ENCODE data around the gene INPP5A.
"Not testable (repeated sequence)": the region's sequence is repeated elsewhere in the genome, so short reads cannot be mapped to it uniquely, and the experiment has no call there.

Gene INPP5A

DNA sequence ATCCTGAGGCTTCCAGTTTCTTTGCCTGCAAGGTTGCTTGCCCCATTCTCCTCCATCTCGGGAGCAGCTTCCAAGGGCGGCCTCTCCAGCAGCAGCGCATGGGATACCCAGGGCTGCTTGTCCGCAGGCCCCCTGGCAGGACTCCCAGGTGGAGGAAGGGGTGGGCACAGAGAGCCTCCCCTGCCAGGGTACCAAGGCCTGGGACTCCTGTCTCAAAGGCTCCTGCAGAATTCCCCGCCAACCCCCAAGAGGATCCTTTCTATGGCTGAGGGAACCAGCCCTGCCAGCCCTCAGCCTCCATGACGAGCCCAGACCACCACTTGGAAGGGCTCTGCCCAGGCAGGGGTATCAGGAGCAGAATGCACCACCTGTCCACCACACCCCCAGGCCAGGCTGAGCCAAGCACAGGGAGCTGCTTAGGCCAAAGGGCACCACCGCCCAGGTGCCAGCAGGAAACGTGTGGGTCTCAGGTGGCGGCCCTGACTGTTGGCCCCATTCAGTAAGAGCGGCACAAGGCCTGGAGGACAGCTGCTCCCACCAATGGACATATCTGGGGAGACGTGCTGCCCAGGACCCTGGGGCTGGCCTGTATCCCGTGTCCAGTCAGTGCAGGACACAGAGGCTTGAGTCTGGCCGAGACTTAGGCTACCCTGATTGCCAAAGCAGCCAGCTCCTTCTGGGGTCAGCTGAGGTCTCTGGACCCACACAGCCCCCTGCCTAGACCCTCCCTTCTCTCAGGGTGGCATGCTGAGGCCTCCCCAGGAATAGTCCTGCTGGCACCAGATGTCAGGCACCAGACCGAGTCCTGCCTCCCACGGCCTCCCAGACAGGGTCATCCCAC, 33.8 kb upstream of the INPP5A start:
- DNase-seq: no peak

DNA sequence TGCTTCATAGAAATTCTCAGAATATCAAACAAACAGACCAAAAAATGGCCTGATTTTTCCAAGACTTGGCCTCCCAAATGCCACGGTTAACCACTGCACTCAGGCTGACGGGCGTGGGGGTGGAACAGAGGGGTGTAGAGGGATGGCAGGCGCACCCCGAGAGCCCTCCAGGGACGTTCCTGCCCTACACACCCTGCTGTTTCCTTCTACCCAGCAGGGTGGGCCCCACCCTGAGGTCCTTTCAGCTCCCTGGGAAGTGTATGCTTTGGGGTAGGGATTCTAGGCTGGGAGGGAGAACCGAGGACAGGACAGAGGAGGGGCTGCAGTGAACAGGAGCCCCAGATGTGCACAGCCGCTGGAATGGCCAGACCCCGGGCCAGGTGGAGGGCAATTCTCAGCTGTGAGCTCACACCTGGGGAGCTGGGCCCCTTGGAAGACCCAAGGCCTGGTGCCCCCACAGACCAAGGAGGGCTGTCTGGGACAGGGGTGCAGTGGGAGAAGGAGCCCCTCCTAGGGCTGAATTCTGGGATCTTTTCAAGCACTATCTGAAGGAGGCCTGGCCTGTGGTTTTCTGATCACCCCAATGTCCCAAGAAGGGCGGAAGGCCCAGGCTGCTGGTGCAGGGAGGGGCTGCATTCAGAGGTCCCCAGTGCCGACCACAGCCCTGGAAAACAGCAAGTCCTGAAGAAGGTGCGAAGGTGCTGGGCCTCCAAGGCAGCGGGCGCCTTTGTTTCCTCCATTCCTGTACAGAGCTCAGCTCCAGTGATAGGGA, 32.9 kb upstream of the INPP5A start:
- DNase-seq: no peak

DNA sequence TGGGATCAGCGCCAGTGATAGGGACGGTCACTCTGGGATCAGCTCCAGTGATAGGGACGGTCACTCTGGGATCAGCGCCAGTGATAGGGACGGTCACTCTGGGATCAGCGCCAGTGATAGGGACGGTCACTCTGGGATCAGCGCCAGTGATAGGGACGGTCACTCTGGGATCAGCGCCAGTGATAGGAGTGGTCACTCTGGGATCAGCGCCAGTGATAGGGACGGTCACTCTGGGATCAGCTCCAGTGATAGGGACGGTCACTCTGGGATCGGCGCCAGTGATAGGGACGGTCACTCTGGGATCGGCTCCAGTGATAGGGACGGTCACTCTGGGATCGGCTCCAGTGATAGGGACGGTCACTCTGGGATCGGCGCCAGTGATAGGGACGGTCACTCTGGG, 32.0 kb upstream of the INPP5A start:
- not testable (repeated sequence) for DNase-seq

DNA sequence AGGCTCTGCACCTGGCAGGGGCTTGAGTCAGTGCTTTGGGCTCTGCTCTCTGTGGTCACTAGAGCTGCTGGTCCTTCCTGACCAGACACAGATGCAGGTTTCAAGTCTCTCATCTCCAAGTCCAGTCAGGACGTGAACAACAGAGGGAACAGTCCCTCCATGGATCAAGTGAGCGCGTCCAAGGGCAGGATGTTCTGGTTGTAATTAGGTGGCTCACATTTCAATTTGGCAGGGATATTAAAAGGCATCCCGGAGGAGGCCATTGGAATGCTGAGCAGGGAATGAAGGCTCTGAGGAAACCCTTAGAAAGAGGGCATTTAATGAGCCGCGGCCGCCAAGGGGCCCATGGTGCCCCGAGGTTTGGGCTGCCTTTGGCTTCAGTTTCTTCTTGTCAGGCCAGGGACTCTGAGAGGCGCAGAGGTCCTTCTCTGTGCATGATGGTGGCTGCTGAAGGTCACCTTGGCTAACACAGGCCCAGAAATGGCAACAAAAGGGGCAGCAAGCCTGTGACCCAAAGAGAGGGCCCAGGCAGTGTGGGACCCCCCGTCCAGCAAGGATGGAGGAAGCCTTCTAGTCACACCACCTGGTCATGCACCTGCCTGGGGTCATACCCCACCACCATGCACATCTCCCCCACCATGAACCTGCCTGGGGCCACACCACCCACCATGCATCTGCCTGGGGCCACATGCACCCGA, 30.7 kb upstream of the INPP5A start:
- peak in 20 of 56 donors; percentile 15 to 62 (median 34) for DNase-seq

DNA sequence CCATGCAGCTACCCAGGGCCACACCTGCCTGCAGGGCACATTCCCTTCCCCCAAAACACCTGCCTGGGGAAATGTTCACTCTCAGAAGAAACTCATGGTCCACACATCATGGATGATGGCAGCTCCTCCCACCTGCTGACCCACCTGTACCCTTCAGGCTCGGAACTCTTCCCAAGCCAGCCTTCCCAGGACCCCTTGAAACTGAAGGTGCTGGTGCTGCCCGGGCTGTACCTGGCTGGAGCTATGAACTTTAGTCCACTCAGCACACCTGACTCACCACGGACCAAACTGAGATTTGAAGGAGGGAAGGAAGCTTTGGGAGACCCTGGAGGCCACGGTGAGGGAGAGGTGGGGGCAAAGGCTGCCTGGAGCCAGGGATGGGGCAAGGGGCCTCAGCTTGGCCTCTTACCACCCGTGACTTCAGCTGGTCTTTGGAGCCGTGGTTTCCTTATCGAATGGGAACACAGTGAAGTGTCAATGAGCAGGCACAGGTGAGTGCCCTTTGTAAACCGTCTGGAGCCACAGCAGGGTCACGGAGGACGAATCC, 30.1 kb upstream of the INPP5A start:
- no peak for DNase-seq

DNA sequence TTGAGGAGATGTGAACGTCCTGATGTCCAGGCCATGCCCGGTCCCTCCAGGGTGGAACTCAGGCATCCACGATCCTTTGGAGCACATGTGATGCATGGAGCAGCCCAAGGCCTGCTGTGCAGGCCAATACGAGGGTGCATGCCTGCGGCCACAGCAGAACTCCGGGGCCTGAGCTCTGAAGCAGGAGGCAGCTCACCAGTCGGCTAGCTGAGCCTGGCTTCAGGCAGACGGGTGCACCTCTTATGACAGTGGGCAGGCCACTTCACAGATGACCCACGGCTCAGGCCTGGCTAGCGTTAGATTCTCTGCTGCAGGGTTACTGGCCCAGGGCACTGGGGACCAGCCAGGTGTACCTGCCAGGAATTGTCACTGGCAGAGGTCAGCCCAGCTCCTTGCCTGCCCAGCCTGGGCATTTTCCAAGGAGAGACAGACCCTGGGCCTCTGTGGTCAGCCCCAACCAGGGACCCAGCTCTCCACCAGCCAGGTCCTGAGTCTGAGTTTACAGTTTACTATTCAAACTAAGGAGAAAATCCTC, 29.6 kb upstream of the INPP5A start:
- no peak for DNase-seq

DNA sequence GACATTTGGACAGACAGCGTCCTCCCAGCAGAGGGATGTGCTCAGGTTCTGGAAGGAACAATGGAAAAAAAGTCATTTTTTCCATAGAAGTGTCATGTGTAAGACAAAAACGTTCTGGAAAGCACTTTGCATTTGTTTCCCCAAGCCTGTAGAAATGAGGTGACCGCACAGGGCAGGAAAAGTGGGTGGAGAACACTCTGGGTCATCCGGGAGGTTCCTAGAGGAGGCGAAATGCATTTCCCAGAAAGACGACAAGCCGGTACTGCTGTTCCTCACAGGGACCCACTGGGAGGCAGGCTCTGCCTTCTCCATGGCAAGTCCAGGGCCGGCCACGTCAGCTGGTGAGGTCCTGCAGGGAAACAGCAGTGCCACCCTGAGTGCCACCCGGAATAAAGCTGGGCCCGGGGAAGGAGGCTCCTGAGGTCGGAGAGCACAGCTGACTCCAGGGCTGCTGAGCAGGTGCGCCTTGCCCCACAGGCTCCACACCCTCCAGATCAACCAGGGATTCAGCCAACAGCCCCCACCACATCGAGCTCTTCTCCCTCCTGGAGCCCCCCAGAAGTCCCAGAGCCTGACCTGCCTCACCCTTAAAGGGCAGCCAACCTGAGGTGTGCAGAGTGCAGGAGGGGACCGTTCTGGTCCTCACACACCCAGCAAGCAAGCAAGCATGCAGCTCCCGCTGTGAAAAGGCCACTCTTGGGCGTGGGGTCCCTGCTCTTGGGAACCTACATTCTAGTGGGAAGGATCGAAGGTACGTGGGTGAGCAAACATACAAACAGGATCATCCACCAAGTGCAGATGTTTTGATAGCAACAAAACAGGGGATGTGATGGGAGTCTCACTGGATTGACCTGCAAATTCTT, 28.8 kb upstream of the INPP5A start:
- DNase-seq: peak in 11 of 56 donors; percentile 14 to 37 (median 24)

DNA sequence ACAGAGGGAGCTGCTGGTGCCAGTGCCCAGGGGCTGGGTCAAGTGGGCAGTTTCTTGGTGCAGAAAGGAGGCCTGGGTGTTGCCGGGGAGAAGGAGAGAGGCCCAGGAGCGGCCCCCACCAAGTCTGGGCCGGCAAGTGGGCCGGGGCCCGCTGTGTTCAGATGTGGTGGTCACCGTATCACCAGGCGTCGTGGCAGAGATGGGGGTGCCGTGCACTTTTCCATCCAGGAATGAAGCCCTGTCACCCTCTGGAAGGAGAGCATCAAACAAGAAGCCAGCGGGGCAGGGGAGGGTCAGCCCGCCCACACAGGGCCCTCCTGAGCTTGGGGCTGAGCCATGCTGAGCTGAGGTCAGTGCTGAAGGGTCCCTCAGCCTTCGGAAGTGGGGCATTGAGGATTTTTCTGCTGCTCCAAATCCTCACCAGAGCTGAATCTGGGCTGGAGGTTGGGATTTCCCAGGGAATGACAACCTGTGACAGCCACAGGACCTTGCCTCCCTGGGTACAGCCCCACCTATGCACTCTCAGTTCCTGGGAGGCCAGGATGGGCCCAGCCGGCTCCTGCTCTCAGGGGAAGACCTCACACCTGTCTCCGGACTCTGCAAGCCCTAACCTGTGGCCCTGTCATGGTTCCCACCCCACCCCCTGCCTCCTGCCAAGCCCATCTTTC, 27.9 kb upstream of the INPP5A start:
- DNase-seq: no peak

DNA sequence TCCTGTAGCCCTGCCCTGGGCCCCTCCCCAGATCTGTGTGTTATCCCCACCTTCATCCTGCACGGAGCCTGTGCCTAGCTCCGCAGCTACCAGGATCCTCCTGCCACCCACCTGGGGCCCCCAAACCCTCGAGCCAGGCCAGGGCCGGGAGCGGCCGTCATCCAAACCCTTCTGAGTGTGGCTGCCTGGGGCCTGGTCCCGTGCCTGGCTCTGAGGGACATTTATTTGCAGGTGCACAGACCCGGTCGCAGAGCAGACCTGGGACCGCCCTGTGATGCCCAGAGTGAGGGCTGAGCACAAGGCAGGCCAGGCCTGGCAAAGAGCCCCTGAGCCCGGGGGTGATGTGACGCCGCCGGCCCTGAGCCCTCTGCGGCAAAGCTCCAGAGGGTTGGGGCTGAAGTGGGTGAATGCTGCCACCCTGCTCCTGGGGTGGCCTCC, 27.4 kb upstream of the INPP5A start:
- DNase-seq: no peak

DNA sequence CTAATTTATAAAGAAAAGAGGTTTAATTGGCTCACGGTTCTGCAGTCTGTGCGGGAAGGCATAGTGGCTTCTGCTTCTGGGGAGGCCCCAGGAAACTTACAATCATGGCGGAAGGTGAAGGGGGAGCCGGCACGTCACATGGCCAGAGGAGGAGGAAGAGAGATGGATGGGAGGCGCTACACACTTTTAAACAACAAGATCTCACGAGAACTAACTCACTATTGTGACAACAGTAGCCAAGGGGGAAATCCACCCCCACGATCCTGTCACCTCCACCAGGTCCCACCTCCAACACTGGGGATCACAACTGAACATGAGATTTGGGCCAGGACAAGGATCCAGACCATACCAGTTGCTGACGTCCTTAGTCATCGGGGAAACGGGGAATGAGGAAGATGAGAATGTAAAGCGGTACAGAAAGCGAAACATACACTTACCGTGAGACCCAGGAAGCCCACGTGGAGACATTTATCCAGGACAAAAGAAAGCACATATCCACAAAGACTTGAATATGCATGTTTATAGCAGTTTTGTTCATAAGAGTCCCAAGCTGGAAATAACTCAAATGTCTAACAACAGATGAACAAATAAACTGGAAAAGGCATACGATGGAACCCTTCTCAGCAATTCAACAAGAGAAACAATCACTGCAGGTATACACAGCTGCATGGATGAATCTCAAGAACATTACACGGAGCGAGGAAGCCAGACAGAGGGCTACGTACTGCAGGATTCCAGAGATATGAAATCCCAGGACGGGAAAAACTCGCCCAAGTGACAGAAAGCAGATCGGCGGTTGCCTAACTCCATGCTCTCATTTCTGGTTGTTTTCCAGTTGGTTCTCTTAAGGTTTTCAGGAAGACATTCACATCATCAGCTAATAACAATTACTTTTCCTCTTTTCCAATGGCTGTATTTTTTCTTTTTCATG, 26.2 kb upstream of the INPP5A start:
- no peak for DNase-seq

DNA sequence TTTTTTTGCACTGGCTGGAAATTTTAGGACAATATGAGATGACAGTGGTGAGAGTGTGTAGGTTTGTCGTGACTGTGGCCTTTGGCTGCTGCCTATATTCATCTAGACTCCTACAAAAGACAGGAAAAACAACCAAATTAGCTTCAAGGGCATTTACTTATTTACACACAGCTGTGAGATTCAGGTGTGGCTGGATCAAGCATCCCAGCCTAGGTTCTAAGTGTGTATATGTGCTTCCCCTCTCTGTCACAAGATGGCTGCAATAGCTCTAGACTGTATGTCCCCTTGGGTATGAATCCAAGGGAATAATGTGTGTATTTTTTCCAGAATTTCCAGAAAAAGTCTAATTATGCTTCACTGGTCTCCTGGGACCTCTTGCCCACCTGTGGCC, 25.5 kb upstream of the INPP5A start:
- DNase-seq: no peak

DNA sequence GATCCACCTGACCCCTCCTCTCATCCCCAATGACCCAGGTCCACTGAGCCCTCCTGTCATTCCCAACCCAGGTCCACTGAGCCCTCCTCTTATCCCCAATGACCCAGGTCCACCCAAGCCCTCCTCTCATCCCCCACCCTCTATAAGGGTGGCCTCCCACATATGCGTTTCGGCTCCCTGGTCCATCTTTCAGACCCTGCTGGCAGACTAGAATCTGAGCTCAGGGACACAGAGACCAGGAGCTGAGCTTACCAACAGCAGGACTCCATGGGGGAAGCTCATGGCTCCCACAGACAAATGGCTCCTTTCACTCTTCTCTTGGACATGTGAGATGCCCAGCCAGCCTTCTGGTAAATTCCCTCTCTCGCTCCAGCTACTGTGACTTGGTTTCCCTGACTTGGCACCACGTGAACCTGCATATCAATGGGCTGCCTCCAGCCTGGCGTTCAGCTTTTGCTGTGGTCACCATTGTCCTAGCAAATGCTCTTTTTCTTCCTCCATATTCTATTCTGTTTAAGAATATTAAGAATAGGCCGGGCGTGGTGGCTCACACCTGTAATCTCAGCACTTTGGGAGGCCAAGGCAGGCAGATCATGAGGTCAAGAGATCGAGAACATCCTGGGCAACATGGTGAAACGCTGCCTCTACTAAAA, 24.8 kb upstream of the INPP5A start:
- no peak for DNase-seq

DNA sequence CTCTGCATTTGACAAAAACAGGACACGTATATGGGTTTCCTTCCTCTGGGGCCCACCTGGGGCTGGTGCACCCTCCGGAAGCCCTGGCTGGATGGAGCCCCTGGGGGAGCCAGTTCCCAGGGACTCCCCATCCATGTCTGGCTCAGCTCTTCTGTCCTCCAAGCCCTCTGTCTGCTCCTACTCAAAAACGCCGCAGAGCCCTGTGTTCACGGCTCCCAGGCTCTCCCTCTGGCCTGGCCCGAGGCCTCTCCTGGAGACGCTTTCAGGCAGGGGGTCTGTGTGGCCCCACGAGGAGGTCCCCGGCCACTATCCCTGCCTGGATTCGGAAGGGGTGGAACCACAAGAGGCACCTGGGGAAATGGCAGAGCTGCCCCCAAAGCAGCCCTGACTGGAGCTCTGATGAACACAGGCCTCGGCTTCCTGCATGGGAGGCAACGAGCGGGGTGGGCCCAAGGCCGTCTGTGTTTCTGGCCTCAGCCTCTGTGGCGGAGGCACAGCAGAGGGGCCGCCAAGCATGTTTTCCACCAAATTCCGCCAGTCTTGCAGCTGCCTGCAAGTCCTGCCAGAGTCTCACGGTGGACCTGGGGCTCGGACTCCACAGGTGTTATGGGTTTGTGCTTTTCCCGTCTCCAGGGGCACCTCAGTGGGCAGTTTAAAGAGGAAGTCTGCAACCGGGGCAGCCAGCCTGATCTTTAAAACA, 22.6 kb upstream of the INPP5A start:
- DNase-seq: no peak

DNA sequence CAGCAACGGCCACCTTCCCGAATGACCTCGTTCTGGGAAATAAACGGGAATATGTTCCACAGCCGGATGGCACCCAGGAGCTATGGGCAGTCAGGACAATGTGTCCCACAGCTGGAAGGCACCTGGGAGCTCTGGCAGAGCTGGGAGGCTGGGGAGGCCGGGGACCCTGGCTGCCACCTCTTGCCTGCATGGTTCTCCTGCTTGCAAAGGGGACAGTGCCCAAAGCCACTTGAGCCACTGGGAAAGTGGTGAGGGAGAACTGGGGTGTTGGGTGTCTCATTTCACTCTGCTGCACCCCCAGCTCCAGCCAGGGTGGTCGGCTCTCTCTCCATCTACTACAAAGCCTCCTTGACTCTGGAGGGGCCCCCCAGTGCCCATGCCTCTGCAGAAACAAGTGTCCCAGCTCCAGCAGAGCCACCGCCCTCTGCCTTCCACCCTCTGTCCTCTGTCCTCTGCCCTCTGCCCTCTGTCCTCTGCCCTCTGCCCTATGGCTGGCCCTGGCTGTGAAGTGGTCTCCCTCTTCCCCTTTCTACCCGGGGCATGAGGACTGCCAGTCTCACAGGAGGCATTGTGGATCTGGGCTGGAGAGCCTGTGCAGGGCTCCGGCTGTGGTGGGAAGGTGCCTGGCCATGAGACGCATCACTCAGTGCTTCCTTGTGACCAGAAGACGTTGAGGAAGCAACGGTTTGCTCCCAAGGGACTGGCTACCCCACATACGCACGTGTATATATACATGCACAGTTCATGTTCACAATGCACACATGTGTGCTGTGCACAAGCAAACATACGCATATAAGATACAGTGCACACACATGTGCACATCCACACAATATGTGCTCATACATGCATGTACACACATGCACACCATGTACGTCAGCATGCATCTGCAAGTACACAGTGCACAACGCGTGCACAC, 21.5 kb upstream of the INPP5A start:
- no peak for DNase-seq

DNA sequence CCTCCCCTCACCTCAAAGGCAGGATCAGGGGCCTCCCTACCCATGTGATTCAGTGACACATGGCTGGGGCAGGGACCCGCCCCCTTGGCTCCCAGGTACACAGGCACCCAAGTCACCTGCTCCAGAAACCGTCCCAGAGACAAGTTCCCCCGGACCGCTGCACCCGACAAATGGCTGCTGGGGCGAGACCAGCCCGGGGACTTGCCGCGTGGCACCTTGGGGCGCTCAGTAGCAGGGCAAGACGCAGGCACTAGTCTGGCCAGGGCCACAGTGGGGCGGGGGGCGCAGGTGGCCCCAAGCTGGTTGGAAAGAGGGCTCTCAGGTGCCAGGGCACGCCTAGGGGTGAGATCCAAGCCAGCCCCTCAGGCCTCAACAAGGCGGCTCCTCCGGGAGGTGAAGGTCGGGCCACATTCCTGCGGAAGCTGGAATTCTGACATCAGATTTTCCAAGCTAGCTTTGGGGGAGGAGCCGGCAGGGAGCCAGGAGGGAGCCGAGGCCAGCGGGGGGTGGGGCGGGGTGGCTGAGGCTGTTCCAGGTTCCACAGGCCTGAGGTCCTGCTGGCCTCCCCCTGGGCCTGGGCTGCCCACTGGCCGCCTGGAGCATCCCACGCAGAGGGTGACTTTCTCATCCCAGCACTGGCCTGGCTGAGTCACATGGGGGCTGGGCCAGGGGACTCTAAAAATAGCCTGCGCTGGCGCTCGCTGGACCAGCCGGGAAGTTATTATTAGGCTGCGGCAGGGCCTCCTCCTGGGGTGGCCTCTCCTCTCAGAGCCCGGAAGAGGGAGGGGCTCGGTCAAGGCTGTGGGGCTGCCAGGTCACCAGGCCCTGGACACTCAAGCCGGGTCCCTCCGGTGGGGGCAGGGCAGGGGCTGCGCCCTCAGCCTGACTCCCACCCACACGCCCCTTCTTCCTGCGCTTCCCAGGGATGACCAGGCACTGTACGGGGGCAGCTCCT, 20.5 kb upstream of the INPP5A start:
- peak in 36 of 56 donors; percentile 18 to 85 (median 53) for DNase-seq
